ENCODE data around the gene SNX8.
"Not testable (repeated sequence)": the region's sequence is repeated elsewhere in the genome, so short reads cannot be mapped to it uniquely, and the experiment has no call there.

Gene SNX8

GRCh38 chr7:2314209-2314955, at the start of gene SNX8:
SNX8 (minus strand) TSS chr7:2314441; CDS start chr7:2314421, 20 bp downstream.
- peak; percentile 90 for FAIRE-seq
- DNase-seq (ENCODE audit: extremely low spot score, insufficient read length, low read depth) = peak; percentile 85

- FAIRE-seq = no peak
Measured at GRCh38 chr7:2362385-2363088, 48.3 kb upstream of the SNX8 start.

GRCh38 chr7:2360796-2361195, 46.6 kb upstream of the SNX8 start:
- FAIRE-seq (no peak), DNase-seq (ENCODE audit: extremely low spot score, insufficient read length, low read depth) (no peak)

More at GRCh38 chr7:2362385-2363088, 48.3 kb upstream of the SNX8 start:
- DNase-seq (ENCODE audit: extremely low spot score, insufficient read length, low read depth) = no peak

GRCh38 chr7:2359610-2360009, 45.4 kb upstream of the SNX8 start:
- FAIRE-seq (no peak), DNase-seq (ENCODE audit: extremely low spot score, insufficient read length, low read depth) (no peak)

- no peak for FAIRE-seq
- DNase-seq (ENCODE audit: extremely low spot score, insufficient read length, low read depth) = no peak
Measured at GRCh38 chr7:2358968-2359527, 44.8 kb upstream of the SNX8 start.

- no peak for DNase-seq (ENCODE audit: extremely low spot score, insufficient read length, low read depth)
- no peak for FAIRE-seq
Measured at GRCh38 chr7:2357571-2357970, 43.3 kb upstream of the SNX8 start.

- DNase-seq (ENCODE audit: extremely low spot score, insufficient read length, low read depth) (no peak), FAIRE-seq (no peak)
Measured at GRCh38 chr7:2357165-2357564, 42.9 kb upstream of the SNX8 start.

GRCh38 chr7:2355705-2356008, 41.4 kb upstream of the SNX8 start:
- DNase-seq (ENCODE audit: extremely low spot score, insufficient read length, low read depth) (no peak), FAIRE-seq (no peak)

GRCh38 chr7:2354939-2355704, 40.9 kb upstream of the SNX8 start:
- DNase-seq (ENCODE audit: extremely low spot score, insufficient read length, low read depth) (no peak), FAIRE-seq (no peak)

GRCh38 chr7:2354186-2354938, 40.1 kb upstream of the SNX8 start, which contains the start of gene EIF3B:
EIF3B (plus strand) TSS chr7:2354827; CDS start chr7:2354922, 95 bp downstream.
- DNase-seq (ENCODE audit: extremely low spot score, insufficient read length, low read depth) = peak; percentile 88
- FAIRE-seq = peak; percentile 90

GRCh38 chr7:2353936-2354185, 39.6 kb upstream of the SNX8 start:
- DNase-seq (ENCODE audit: extremely low spot score, insufficient read length, low read depth) = peak; percentile 88
- no peak for FAIRE-seq

GRCh38 chr7:2353113-2353935, 39.1 kb upstream of the SNX8 start:
- FAIRE-seq = no peak
- DNase-seq (ENCODE audit: extremely low spot score, insufficient read length, low read depth) = no peak

GRCh38 chr7:2350861-2351260, 36.6 kb upstream of the SNX8 start:
- DNase-seq (ENCODE audit: extremely low spot score, insufficient read length, low read depth) (no peak), FAIRE-seq (no peak)

- FAIRE-seq = no peak
Measured at GRCh38 chr7:2350055-2350454, 35.8 kb upstream of the SNX8 start.

GRCh38 chr7:2347351-2348063, 33.3 kb upstream of the SNX8 start:
- FAIRE-seq; DNase-seq (ENCODE audit: extremely low spot score, insufficient read length, low read depth): not testable (repeated sequence)

More at GRCh38 chr7:2350055-2350454, 35.8 kb upstream of the SNX8 start:
- DNase-seq (ENCODE audit: extremely low spot score, insufficient read length, low read depth) = no peak

GRCh38 chr7:2336626-2337299, 22.5 kb upstream of the SNX8 start:
- FAIRE-seq = no peak
- no peak for DNase-seq (ENCODE audit: extremely low spot score, insufficient read length, low read depth)

GRCh38 chr7:2332606-2333231, 18.5 kb upstream of the SNX8 start:
- not testable (repeated sequence) for DNase-seq (ENCODE audit: extremely low spot score, insufficient read length, low read depth); FAIRE-seq

GRCh38 chr7:2331707-2332106, 17.5 kb upstream of the SNX8 start:
- no peak for DNase-seq (ENCODE audit: extremely low spot score, insufficient read length, low read depth)
- FAIRE-seq = no peak

Measured in GM18507 (cell line).